Ramos (cell line): ENCODE data around the gene CPLANE1.

Source experiments
- in situ Hi-C: fragments of 300-500 bp; cut with MboI; formaldehyde crosslinking; loops from one replicate; pipeline ENCODE4 v1.14.3; 2022; ENCODE audit warnings: low sequenced_read_pairs; ENCODE audit not compliant: unreplicated experiment

CPLANE1 gene

GRCh38 chr5:37075399-37075950, 173.7 kb downstream of the CPLANE1 start:
- in situ Hi-C loops: no loop called here

- in situ Hi-C loops: no loop called here
Measured at GRCh38 chr5:37071901-37072581, 177.1 kb downstream of the CPLANE1 start.

GRCh38 chr5:37071487-37071886, 177.7 kb downstream of the CPLANE1 start:
- in situ Hi-C loops: no loop called here

GRCh38 chr5:37064442-37064841, 184.7 kb downstream of the CPLANE1 start:
- in situ Hi-C loops: no loop called here

- in situ Hi-C loops: no loop called here
Measured at GRCh38 chr5:37063739-37064138, 185.4 kb downstream of the CPLANE1 start.

GRCh38 chr5:37060030-37060429, 189.1 kb downstream of the CPLANE1 start:
- in situ Hi-C loops: no loop called here

GRCh38 chr5:37056762-37057161, 192.4 kb downstream of the CPLANE1 start:
- in situ Hi-C loops: no loop called here
